ENCODE results near the gene TMTC1. TPM values are rescaled to one million over a fixed set of nuclear protein-coding genes. Genes with fewer than 3 reads are reported as not detected.

TMTC1 gene
- total and polyA plus RNA-seq, 2 experiments from 2014 or later, result 4.8 to 24.3 TPM

DNA sequence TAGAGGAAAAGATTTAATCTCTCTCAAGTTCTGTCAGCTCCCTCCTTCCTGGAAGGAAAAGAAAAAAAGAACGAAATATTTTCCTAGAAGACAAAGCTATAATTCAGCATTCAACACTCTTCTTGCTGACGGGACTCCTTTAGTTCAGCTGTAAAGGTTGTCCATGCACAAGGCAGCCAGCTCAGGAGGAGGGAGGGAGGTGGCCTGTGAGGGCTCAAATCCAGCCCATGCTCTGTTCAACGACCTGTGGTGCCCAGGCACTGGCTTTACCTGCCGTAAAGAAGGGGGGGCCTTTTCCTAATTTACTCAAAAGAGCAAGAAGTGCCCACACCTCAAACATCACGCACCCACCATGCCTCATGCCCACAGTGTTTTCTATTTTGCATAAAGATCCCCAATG, 109.3 kb downstream of the TMTC1 start:
- no peak overlapping the region for H3K4me2 ChIP-seq
- H3K27ac Mint-ChIP-seq, result no peak overlapping the region
- ATAC-seq (peak; percentile 45), DNase-seq (ENCODE audit: low spot score) (no peak)
- no peak overlapping the region for H3K27ac ChIP-seq (ENCODE audit: low read depth)
- no peak overlapping the region for H2AFZ ChIP-seq
- no peak overlapping the region for H3K4me3 Mint-ChIP-seq
- TF ChIP-seq, protein P1, sequence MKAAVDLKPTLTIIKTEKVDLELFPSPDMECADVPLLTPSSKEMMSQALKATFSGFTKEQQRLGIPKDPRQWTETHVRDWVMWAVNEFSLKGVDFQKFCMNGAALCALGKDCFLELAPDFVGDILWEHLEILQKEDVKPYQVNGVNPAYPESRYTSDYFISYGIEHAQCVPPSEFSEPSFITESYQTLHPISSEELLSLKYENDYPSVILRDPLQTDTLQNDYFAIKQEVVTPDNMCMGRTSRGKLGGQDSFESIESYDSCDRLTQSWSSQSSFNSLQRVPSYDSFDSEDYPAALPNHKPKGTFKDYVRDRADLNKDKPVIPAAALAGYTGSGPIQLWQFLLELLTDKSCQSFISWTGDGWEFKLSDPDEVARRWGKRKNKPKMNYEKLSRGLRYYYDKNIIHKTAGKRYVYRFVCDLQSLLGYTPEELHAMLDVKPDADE (IDR thresholded peaks at IDR 0.05), result no peak
- TF ChIP-seq, protein P2, sequence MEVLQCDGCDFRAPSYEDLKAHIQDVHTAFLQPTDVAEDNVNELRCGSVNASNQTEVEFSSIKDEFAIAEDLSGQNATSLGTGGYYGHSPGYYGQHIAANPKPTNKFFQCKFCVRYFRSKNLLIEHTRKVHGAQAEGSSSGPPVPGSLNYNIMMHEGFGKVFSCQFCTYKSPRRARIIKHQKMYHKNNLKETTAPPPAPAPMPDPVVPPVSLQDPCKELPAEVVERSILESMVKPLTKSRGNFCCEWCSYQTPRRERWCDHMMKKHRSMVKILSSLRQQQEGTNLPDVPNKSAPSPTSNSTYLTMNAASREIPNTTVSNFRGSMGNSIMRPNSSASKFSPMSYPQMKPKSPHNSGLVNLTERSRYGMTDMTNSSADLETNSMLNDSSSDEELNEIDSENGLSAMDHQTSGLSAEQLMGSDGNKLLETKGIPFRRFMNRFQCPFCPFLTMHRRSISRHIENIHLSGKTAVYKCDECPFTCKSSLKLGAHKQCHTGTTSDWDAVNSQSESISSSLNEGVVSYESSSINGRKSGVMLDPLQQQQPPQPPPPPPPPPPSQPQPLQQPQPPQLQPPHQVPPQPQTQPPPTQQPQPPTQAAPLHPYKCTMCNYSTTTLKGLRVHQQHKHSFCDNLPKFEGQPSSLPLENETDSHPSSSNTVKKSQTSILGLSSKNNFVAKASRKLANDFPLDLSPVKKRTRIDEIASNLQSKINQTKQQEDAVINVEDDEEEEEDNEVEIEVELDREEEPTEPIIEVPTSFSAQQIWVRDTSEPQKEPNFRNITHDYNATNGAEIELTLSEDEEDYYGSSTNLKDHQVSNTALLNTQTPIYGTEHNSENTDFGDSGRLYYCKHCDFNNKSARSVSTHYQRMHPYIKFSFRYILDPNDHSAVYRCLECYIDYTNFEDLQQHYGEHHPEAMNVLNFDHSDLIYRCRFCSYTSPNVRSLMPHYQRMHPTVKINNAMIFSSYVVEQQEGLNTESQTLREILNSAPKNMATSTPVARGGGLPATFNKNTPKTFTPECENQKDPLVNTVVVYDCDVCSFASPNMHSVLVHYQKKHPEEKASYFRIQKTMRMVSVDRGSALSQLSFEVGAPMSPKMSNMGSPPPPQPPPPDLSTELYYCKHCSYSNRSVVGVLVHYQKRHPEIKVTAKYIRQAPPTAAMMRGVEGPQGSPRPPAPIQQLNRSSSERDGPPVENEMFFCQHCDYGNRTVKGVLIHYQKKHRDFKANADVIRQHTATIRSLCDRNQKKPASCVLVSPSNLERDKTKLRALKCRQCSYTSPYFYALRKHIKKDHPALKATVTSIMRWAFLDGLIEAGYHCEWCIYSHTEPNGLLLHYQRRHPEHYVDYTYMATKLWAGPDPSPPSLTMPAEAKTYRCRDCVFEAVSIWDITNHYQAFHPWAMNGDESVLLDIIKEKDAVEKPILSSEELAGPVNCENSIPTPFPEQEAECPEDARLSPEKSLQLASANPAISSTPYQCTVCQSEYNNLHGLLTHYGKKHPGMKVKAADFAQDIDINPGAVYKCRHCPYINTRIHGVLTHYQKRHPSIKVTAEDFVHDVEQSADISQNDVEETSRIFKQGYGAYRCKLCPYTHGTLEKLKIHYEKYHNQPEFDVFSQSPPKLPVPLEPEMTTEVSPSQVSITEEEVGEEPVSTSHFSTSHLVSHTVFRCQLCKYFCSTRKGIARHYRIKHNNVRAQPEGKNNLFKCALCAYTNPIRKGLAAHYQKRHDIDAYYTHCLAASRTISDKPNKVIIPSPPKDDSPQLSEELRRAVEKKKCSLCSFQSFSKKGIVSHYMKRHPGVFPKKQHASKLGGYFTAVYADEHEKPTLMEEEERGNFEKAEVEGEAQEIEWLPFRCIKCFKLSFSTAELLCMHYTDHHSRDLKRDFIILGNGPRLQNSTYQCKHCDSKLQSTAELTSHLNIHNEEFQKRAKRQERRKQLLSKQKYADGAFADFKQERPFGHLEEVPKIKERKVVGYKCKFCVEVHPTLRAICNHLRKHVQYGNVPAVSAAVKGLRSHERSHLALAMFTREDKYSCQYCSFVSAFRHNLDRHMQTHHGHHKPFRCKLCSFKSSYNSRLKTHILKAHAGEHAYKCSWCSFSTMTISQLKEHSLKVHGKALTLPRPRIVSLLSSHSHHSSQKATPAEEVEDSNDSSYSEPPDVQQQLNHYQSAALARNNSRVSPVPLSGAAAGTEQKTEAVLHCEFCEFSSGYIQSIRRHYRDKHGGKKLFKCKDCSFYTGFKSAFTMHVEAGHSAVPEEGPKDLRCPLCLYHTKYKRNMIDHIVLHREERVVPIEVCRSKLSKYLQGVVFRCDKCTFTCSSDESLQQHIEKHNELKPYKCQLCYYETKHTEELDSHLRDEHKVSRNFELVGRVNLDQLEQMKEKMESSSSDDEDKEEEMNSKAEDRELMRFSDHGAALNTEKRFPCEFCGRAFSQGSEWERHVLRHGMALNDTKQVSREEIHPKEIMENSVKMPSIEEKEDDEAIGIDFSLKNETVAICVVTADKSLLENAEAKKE (CRISPR knock-in tag; IDR thresholded peaks at IDR 0.05), result no peak
- TF ChIP-seq POLR2AphosphoS5 (IDR thresholded peaks at IDR 0.05; ENCODE audit: low read depth), result no peak
- TF ChIP-seq STAT1 (IDR thresholded peaks at IDR 0.05; ENCODE audit: unreplicated experiment), result no peak
- no peak for TF ChIP-seq NANOG (IDR thresholded peaks at IDR 0.05; ENCODE audit: borderline replicate concordance)
- no peak for TF ChIP-seq EZH2 (IDR thresholded peaks at IDR 0.05; ENCODE audit: low read depth, unreplicated experiment)
- no peak for TF ChIP-seq CREB1 (CRISPR knock-in tag; IDR thresholded peaks at IDR 0.05; ENCODE audit: low read depth)
- TF ChIP-seq JUNB (IDR thresholded peaks at IDR 0.05; ENCODE audit: unreplicated experiment), result no peak
- TF ChIP-seq ZNF331 (CRISPR knock-in tag; IDR thresholded peaks at IDR 0.05; ENCODE audit: low read depth), result no peak
- TF ChIP-seq, protein P3, sequence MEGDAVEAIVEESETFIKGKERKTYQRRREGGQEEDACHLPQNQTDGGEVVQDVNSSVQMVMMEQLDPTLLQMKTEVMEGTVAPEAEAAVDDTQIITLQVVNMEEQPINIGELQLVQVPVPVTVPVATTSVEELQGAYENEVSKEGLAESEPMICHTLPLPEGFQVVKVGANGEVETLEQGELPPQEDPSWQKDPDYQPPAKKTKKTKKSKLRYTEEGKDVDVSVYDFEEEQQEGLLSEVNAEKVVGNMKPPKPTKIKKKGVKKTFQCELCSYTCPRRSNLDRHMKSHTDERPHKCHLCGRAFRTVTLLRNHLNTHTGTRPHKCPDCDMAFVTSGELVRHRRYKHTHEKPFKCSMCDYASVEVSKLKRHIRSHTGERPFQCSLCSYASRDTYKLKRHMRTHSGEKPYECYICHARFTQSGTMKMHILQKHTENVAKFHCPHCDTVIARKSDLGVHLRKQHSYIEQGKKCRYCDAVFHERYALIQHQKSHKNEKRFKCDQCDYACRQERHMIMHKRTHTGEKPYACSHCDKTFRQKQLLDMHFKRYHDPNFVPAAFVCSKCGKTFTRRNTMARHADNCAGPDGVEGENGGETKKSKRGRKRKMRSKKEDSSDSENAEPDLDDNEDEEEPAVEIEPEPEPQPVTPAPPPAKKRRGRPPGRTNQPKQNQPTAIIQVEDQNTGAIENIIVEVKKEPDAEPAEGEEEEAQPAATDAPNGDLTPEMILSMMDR (conservative IDR thresholded peaks at IDR 0.05; ENCODE audit: low read depth in 2 of 2), result no peak
- no peaks in the 10 kb centered on the region for H3K9me2 ChIP-seq (ENCODE audit: insufficient read depth)
- H3K4me3 ChIP-seq, result no peak overlapping the region
- no peaks in the 10 kb centered on the region for H3K36me3 ChIP-seq (ENCODE audit: insufficient read depth)
- peaks cover 3% of the 10 kb centered on the region for H3K27me3 Mint-ChIP-seq (ENCODE audit: insufficient read depth, low read depth, poor library complexity)
- no peaks in the 10 kb centered on the region for H3K4me1 ChIP-seq (ENCODE audit: insufficient read depth)
- H3K27me3 ChIP-seq (ENCODE audit: insufficient read depth), result no peaks in the 10 kb centered on the region
- H3K4me1 Mint-ChIP-seq, result peaks cover 22% of the 10 kb centered on the region
- H3K79me2 ChIP-seq (replicated peaks; ENCODE audit: insufficient read depth), result no peaks in the 10 kb centered on the region
- no peaks in the 10 kb centered on the region for H3F3A ChIP-seq (replicated peaks; ENCODE audit: low read depth)
- no peaks in the 10 kb centered on the region for H3K9me3 Mint-ChIP-seq
- H3K36me3 Mint-ChIP-seq (ENCODE audit: low read depth), result no peaks in the 10 kb centered on the region
- H4K20me1 ChIP-seq (replicated peaks; ENCODE audit: insufficient read depth), result no peaks in the 10 kb centered on the region
